Fibroblast of pulmonary artery (primary cell): Measurements from ENCODE around the gene ME3.

Experiments
- DNase-seq: peaks from one replicate; pipeline ENCODE4 v3.0.0-alpha.2; 2010; ENCODE audit warnings: low read depth
- H3K4me3 ChIP-seq: replicated peaks from 2 replicates; pipeline ENCODE4 v1.5.1; 2011; ENCODE audit warnings: low read depth, mild to moderate bottlenecking, control low read depth, low read length, moderate library complexity
- CTCF ChIP-seq: IDR thresholded peaks from 2 replicates; pipeline ENCODE4 v1.5.1; 2011; ENCODE audit warnings: mild to moderate bottlenecking, control low read depth, low read length, inconsistent platforms; ENCODE audit errors: missing control alignments

The ME3 gene

GRCh38 chr11:86696004-86696403 lies 23.6 kb upstream of the ME3 start:
- peak; percentile 95 for DNase-seq
- TF ChIP-seq CTCF, result no peak
- H3K4me3 ChIP-seq, result no peak overlapping the region

- DNase-seq, result peak; percentile 36
- no peak for TF ChIP-seq CTCF
- no peak overlapping the region for H3K4me3 ChIP-seq
Observed at GRCh38 chr11:86695373-86695772, 23.0 kb upstream of the ME3 start.

- TF ChIP-seq CTCF, result no peak
- no peak overlapping the region for H3K4me3 ChIP-seq
Observed at GRCh38 chr11:86693518-86693917, 21.1 kb upstream of the ME3 start.

GRCh38 chr11:86692746-86693145 lies 20.3 kb upstream of the ME3 start:
- no peak for TF ChIP-seq CTCF
- H3K4me3 ChIP-seq, result no peak overlapping the region
- no peak for DNase-seq

More at GRCh38 chr11:86693518-86693917, 21.1 kb upstream of the ME3 start:
- DNase-seq, result peak; percentile 35

GRCh38 chr11:86692317-86692716 lies 19.9 kb upstream of the ME3 start:
- no peak overlapping the region for H3K4me3 ChIP-seq
- TF ChIP-seq CTCF, result no peak
- DNase-seq, result peak; percentile 29

- no peak overlapping the region for H3K4me3 ChIP-seq
- TF ChIP-seq CTCF, result no peak
- DNase-seq, result peak; percentile 60
Observed at GRCh38 chr11:86688398-86689179, 16.2 kb upstream of the ME3 start.
